CD4-positive, alpha-beta T cell (primary cell): ENCODE results near the gene TRIB2. TPM values are rescaled to one million over a fixed set of nuclear protein-coding genes. Genes with fewer than 3 reads are reported as not detected.
A peak's percentile ranks its signal among the peaks of the same experiment; 100 is the strongest.

Experiments used
- ATAC-seq: fragments of 200-7000 bp; cut with Tn5 transposase; one replicate; pipeline ENCODE4 v1.10.0; 2022; ENCODE audit warnings: mild to moderate bottlenecking; ENCODE audit not compliant: poor library complexity
- CTCF ChIA-PET: fragments of 350-600 bp; sonication (Branson Sonifier 250); formaldehyde crosslinking; loops from one replicate; lab custom pipeline; 2021; ENCODE audit warnings: antibody characterized with exemption, inconsistent platforms; lab: Charles Lee
- POLR2A ChIA-PET: fragments of 350-600 bp; sonication (Branson Sonifier 250); formaldehyde crosslinking; loops from one replicate; lab custom pipeline; 2021; ENCODE audit warnings: antibody characterized with exemption, inconsistent platforms; lab: Charles Lee
- DNase-seq, 14 experiments: peaks; one replicate each; pipeline ENCODE4 v3.0.0-alpha.2; 2013 to 2020; ENCODE audit warnings: mixed read lengths in 2 of 14
- H3K27ac ChIP-seq, 2 donors: one replicate each; pipeline versions ENCODE4 v1.5.1 to v1.7.0; 2013; ENCODE audit warnings: low read length in 2 of 2, low read depth in 1 of 2, mild to moderate bottlenecking in 1 of 2
- H3K27me3 ChIP-seq, 2 experiments: 1 replicate in 1 of 2; 2 replicates in 1 of 2; pipeline versions ENCODE4 v1.6.1 to v1.7.0; 2013; ENCODE audit warnings: low read length in 2 of 2, control low read depth in 1 of 2, mild to moderate bottlenecking in 1 of 2, moderate library complexity in 1 of 2; ENCODE audit not compliant: insufficient read depth in 2 of 2, control insufficient read depth in 1 of 2
- H3K36me3 ChIP-seq: one replicate; pipeline ENCODE4 v1.6.1; 2013; ENCODE audit warnings: low read length, control low read depth; ENCODE audit not compliant: insufficient read depth
- H3K4me1 ChIP-seq: one replicate; pipeline ENCODE4 v1.6.1; 2013; ENCODE audit warnings: low read length, control low read depth; ENCODE audit not compliant: insufficient read depth
- H3K4me3 ChIP-seq: one replicate; pipeline ENCODE4 v1.5.1; 2013; ENCODE audit warnings: mild to moderate bottlenecking, low read length, moderate library complexity
- H3K9me3 ChIP-seq, 2 experiments: 1 replicate in 1 of 2; 2 replicates in 1 of 2; pipeline versions ENCODE4 v1.6.1 to v1.7.0; 2013; ENCODE audit warnings: low read length in 2 of 2, mild to moderate bottlenecking in 2 of 2, control low read depth in 1 of 2, moderate library complexity in 1 of 2; ENCODE audit not compliant: control insufficient read depth in 1 of 2, insufficient read depth in 1 of 2
- H3K27ac Mint-ChIP-seq: one replicate; pipeline ENCODE4 v1.8.0; 2020; ENCODE audit warnings: mixed read lengths
- H3K27me3 Mint-ChIP-seq: one replicate; pipeline ENCODE4 v1.8.0; 2021; ENCODE audit warnings: mixed read lengths
- H3K36me3 Mint-ChIP-seq: one replicate; pipeline ENCODE4 v1.8.0; 2021; ENCODE audit warnings: low read depth, mixed read lengths
- H3K4me1 Mint-ChIP-seq: one replicate; pipeline ENCODE4 v1.8.0; 2021; ENCODE audit warnings: low read depth, mixed read lengths
- H3K4me3 Mint-ChIP-seq: one replicate; pipeline ENCODE4 v1.8.0; 2020; ENCODE audit warnings: mild to moderate bottlenecking, mixed read lengths
- H3K9me3 Mint-ChIP-seq: one replicate; pipeline ENCODE4 v1.8.0; 2020; ENCODE audit warnings: mixed read lengths
- intact Hi-C, 2 experiments: fragments of 100-400 bp; cut with DNase I in 1 of 2; cut with micrococcal nuclease in 1 of 2; formaldehyde crosslinking; loops; one replicate each; pipeline versions ENCODE4 v1.15.1 to v1.9.0; 2023 to 2025; cut with DNase I, micrococcal nuclease
- total RNA-seq, 174 experiments: library from RNA in 2 of 174; stranded (reverse) in 2 of 174; gene quantifications; one replicate each; pipeline ENCODE4 v1.2.3 and lab custom pipeline; 2021 to 2026
- TF ChIP-seq, protein P1 (sequence below): fragments of 200-600 bp; IDR thresholded peaks from one replicate; pipeline ENCODE4 v1.8.0; 2022; ENCODE audit warnings: antibody characterized with exemption, mild to moderate bottlenecking

The TRIB2 gene
- total RNA-seq, 2 experiments from 2014 or later: 91.3 to 102 TPM

DNA sequence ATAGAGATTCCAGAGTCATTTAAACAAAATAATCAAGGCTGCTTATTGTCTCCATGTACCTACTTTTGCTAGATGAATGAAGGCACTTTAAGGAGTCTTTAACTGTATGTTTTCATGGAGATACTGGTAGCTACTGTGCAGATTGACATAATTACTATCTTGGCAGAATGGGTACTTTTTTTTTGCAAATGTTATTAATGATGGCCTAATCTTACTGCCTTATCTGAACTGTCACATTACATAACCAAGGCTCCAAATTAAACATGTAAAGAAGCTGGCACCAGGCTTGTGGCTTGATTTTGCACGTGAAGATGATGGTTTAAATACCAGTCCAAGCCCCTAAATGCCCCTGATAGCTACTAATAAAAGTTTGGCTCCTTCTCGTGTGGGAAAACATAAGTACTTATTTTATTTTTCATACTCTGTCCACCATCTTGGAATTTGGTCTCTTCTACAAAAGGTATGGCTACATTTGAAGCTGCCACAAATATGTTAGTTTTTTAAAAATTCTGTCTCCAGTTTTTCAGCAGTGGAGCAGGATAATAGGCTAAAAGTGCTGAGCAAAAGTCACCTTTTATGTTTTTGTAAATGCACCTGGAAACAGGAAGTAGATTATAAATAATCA lies 4.1 kb downstream of the TRIB2 start:
- Mint-ChIP-seq H3K9me3 (no peaks in the 10 kb centered on the region), H3K36me3 (peaks cover 78% of the 10 kb centered on the region), H3K4me1 (peaks cover 65% of the 10 kb centered on the region), H3K27ac (peak overlapping the region; percentile 93), H3K4me3 (peak overlapping the region; percentile 100), H3K27me3 (no peaks in the 10 kb centered on the region)
- no peaks in the 10 kb centered on the region for H3K27me3 ChIP-seq
- ChIA-PET CTCF (interaction anchor here (1.0 kb wide), 2 partner anchors 211 to 304 kb away, joined by 3 read pairs; no protein-coding TSS in a partner anchor), POLR2A (interaction anchor here (0.7 to 2.6 kb wide), 7 partner anchors 10 to 233 kb away, joined by 3 to 12 read pairs (median 4); no protein-coding TSS in a partner anchor)
- no peaks in the 10 kb centered on the region for H3K9me3 ChIP-seq
- peak overlapping the region; percentile 93 for H3K4me3 ChIP-seq
- DNase-seq: no peak
- no peak overlapping the region for H3K27ac ChIP-seq
- H3K36me3 ChIP-seq: peaks cover 31% of the 10 kb centered on the region
- TF ChIP-seq, protein P1, sequence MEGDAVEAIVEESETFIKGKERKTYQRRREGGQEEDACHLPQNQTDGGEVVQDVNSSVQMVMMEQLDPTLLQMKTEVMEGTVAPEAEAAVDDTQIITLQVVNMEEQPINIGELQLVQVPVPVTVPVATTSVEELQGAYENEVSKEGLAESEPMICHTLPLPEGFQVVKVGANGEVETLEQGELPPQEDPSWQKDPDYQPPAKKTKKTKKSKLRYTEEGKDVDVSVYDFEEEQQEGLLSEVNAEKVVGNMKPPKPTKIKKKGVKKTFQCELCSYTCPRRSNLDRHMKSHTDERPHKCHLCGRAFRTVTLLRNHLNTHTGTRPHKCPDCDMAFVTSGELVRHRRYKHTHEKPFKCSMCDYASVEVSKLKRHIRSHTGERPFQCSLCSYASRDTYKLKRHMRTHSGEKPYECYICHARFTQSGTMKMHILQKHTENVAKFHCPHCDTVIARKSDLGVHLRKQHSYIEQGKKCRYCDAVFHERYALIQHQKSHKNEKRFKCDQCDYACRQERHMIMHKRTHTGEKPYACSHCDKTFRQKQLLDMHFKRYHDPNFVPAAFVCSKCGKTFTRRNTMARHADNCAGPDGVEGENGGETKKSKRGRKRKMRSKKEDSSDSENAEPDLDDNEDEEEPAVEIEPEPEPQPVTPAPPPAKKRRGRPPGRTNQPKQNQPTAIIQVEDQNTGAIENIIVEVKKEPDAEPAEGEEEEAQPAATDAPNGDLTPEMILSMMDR: no peak
- intact Hi-C loops: loop anchor here (2.0 to 10.0 kb wide), 2 partner anchors 890 to 1246 kb away; no protein-coding TSS in a partner anchor
- no peak for ATAC-seq
- H3K4me1 ChIP-seq: peaks cover 46% of the 10 kb centered on the region

DNA sequence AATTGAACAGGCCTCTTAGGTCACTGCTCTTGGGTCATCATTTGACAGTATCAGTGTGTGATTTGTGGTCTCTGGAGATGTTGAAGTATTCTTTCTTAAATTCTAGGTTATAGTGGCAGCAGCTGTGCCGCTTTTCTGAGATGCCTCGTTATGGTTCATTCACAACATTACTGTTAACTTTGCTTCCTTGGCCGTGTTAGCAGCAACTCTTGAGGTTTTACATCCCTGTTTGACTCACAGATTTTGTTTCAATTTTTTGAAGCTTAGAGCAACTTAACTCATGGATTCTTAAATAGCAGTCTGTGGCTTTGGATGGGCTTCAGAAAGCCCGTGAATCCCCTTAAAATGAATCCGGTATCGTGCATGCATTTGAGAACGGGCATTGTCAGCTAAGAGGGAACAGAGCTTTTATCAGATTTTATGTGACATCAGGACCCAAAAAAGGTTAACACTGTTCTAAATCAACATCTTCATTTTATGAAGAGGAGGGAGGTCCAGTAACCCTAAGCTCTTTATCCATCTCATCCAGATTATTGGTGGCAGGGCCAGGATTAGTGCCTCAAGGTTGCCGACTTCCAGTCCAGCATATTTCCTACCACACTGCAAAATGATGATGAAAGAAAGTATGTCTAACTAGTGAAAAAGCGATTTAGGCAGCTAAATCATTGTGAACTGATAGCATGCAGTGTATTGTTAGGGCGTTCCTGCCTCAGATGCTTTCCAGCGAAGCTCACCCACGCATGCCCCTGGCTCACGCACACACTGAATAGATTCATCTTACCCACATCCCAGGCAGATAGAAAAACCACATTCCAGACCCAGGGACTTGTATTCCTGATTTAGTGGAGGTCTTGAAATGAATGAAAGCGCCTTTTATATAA lies 5.1 kb downstream of the TRIB2 start:
- Histone ChIP-seq H3K4me1 (peaks cover 51% of the 10 kb centered on the region), H3K27me3 (no peaks in the 10 kb centered on the region), H3K27ac (no peak overlapping the region), H3K4me3 (peak overlapping the region; percentile 93), H3K9me3 (no peaks in the 10 kb centered on the region), H3K36me3 (peaks cover 40% of the 10 kb centered on the region)
- Mint-ChIP-seq H3K27me3 (no peaks in the 10 kb centered on the region), H3K4me1 (peaks cover 71% of the 10 kb centered on the region), H3K4me3 (peak overlapping the region; percentile 100), H3K36me3 (peaks cover 80% of the 10 kb centered on the region), H3K9me3 (no peaks in the 10 kb centered on the region), H3K27ac (peak overlapping the region; percentile 93)
- CTCF ChIA-PET: interaction anchor here (1.0 kb wide), 2 partner anchors 210 to 305 kb away, joined by 3 read pairs; no protein-coding TSS in a partner anchor
- no peak for DNase-seq
- TF ChIP-seq, protein P1: no peak
- intact Hi-C loops: loop anchor here (2.0 to 10.0 kb wide), 2 partner anchors 891 to 1247 kb away; no protein-coding TSS in a partner anchor
- POLR2A ChIA-PET: interaction anchor here (0.7 to 2.6 kb wide), 7 partner anchors 11 to 289 kb away, joined by 3 to 12 read pairs (median 4); no protein-coding TSS in a partner anchor
- ATAC-seq: no peak
